NCI-H82 (cell line): ENCODE measurements around the gene MAGI3.
A peak's percentile ranks its signal among the peaks of the same experiment; 100 is the strongest.
"Not testable (repeated sequence)": the region's sequence is repeated elsewhere in the genome, so short reads cannot be mapped to it uniquely, and the experiment has no call there.

Source experiments
- DNase-seq: peaks from one replicate; lab custom pipeline; 2025; lab: John Stamatoyannopoulos, UW

MAGI3 gene

GRCh38 chr1:113515498-113515897, 125.2 kb downstream of the MAGI3 start:
- DNase-seq: no peak

- no peak for DNase-seq
Measured at GRCh38 chr1:113517346-113517745, 127.0 kb downstream of the MAGI3 start.

- no peak for DNase-seq
Measured at GRCh38 chr1:113517983-113518382, 127.7 kb downstream of the MAGI3 start.

GRCh38 chr1:113519556-113519955, 129.2 kb downstream of the MAGI3 start:
- DNase-seq: no peak

- no peak for DNase-seq
Measured at GRCh38 chr1:113530021-113530420, 139.7 kb downstream of the MAGI3 start.

GRCh38 chr1:113531321-113531720, 141.0 kb downstream of the MAGI3 start:
- DNase-seq: no peak

GRCh38 chr1:113533061-113533460, 142.7 kb downstream of the MAGI3 start:
- no peak for DNase-seq

GRCh38 chr1:113534130-113534817, 144.0 kb downstream of the MAGI3 start:
- peak; percentile 91 for DNase-seq

GRCh38 chr1:113534875-113535274, 144.6 kb downstream of the MAGI3 start:
- peak; percentile 83 for DNase-seq

GRCh38 chr1:113536182-113536780, 146.0 kb downstream of the MAGI3 start:
- no peak for DNase-seq

GRCh38 chr1:113538225-113538624, 147.9 kb downstream of the MAGI3 start:
- DNase-seq: no peak

- DNase-seq: no peak
Measured at GRCh38 chr1:113540335-113540734, 150.0 kb downstream of the MAGI3 start.

GRCh38 chr1:113541106-113541505, 150.8 kb downstream of the MAGI3 start:
- DNase-seq: no peak

GRCh38 chr1:113542221-113542701, 151.9 kb downstream of the MAGI3 start:
- DNase-seq: no peak

GRCh38 chr1:113543110-113543509, 152.8 kb downstream of the MAGI3 start:
- no peak for DNase-seq

- DNase-seq: no peak
Measured at GRCh38 chr1:113545210-113545609, 154.9 kb downstream of the MAGI3 start.

GRCh38 chr1:113545626-113546025, 155.3 kb downstream of the MAGI3 start:
- no peak for DNase-seq

- DNase-seq: no peak
Measured at GRCh38 chr1:113551728-113552127, 161.4 kb downstream of the MAGI3 start.

GRCh38 chr1:113552244-113552643, 161.9 kb downstream of the MAGI3 start:
- DNase-seq: no peak

- DNase-seq: no peak
Measured at GRCh38 chr1:113557187-113557586, 166.9 kb downstream of the MAGI3 start.

- no peak for DNase-seq
Measured at GRCh38 chr1:113565621-113566020, 175.3 kb downstream of the MAGI3 start.

- DNase-seq: no peak
Measured at GRCh38 chr1:113567427-113567826, 177.1 kb downstream of the MAGI3 start.

- DNase-seq: not testable (repeated sequence)
Measured at GRCh38 chr1:113575744-113576260, 185.5 kb downstream of the MAGI3 start.
